Activated naive CD8-positive, alpha-beta T cell (primary cell): Measurements from ENCODE around the gene SH3TC1.

Experiments
- H3K27ac Mint-ChIP-seq: one replicate; pipeline ENCODE4 v1.8.0; 2021; ENCODE audit warnings: mixed read lengths
- H3K27me3 Mint-ChIP-seq: one replicate; pipeline ENCODE4 v1.8.0; 2021; ENCODE audit warnings: mixed read lengths
- H3K36me3 Mint-ChIP-seq: one replicate; pipeline ENCODE4 v1.8.0; 2021; ENCODE audit warnings: mixed read lengths
- H3K4me1 Mint-ChIP-seq: one replicate; pipeline ENCODE4 v1.8.0; 2021; ENCODE audit warnings: low read depth, mixed read lengths
- H3K4me3 Mint-ChIP-seq: one replicate; pipeline ENCODE4 v1.8.0; 2021; ENCODE audit warnings: mild to moderate bottlenecking, mixed read lengths
- H3K9me3 Mint-ChIP-seq: one replicate; pipeline ENCODE4 v1.8.0; 2021; ENCODE audit warnings: low read depth, mixed read lengths

Gene SH3TC1

DNA sequence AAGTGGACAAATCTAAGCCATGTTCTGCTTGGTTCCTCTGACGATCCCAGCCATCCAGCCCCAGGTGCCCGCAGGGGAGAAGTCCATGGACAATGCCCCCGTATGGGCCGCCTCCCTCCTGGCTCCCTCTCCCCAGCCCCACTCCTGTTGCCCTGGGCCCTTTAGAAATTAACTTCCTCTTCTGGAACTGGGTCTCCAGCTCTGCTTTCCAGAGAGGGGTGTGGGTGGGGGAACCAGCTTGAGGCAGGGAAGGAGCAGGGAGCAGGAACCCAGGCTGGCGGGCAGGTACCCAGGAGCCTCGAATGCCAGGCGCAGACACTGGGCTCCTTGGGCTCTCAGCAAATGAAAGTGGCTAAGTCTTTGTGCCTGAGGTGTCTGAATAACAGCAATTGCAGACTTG, 27.8 kb upstream of the SH3TC1 start:
- Mint-ChIP-seq H3K9me3 (no peaks in the 10 kb centered on the region), H3K27ac (no peak overlapping the region), H3K36me3 (no peaks in the 10 kb centered on the region), H3K4me1 (no peaks in the 10 kb centered on the region), H3K4me3 (no peak overlapping the region), H3K27me3 (peaks cover 2% of the 10 kb centered on the region)

DNA sequence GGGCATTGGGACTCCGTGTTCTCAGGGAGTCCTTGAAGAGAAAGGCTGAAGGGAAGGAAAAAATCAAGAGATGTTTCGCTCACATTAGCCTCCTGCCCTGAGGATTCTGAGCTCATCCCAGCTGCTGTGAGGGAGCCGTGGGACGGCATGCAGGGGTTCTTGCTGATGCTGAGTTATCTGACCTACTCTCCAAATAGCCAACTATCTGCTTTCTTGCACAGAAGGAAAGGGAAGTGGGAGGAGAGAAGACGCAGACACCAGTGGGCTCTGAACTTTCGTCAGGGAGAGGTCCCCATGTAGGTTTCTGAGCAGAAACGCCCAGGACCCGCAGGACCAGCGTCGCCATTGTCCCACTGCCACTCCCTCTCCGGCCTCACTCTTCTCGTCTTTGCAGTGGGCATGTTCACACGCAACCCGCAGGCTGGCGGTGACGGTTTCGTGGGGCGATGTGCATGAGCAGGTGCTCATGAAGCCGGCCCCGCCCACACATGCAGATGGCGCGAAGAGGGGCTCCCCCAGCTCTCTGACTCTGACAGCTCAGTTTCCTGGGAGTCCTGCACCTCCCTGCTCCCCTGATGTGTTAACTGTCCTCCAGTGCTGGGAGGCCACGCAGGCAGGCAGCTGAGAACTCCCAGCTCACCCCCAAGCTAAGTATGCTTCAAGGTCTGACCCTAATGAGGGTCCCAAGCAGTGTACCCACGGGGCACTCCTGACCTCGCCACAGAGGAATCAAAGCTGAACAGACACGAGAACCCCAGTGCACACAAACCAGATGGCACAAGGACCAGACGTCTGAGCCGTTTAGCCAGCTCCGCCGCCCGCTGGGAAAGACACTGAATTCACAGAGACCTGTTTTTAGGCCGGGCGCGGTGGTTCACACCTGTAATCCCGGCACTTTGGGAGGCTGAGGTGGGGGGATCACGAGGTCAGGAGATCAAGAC, 26.8 kb upstream of the SH3TC1 start:
- Mint-ChIP-seq H3K36me3 (no peaks in the 10 kb centered on the region), H3K27ac (no peak overlapping the region), H3K27me3 (peaks cover 2% of the 10 kb centered on the region), H3K9me3 (no peaks in the 10 kb centered on the region), H3K4me1 (no peaks in the 10 kb centered on the region), H3K4me3 (no peak overlapping the region)

DNA sequence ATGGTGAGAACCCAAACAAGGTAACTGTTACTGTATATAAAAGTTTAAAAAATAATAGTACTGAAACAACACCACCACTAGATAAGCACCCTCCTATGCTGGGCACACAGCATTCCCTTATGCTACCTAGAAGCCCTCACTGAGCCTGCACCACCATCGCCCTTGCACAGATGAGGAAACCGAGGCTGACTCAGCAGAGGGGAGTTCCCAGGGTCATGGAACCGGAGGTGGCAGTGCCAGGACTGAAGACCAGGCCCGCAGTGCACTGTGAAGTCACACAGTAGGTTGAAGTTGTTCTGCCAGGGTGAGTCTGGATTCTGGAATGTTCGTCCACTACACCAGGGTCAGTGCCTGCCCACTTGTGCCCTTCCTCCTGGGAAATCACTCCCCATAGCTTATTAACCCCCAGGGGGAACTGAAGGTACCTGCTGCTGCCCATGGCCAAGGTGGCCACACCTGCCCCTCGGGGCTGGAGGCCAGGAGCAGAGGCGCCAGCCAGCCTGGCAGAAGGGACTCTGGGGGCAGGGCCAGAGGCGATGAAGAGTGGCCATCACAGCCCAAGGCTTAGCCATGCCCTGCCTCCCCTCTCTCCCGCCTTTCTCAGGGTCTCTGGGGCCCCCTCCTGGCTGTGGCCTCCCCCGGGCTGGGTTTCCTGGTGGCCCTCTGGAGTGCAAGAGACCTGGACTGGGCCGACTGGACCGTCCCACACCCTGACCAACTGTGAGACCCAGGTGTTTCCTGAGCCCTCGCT, 25.4 kb upstream of the SH3TC1 start:
- Mint-ChIP-seq H3K9me3 (no peaks in the 10 kb centered on the region), H3K27ac (no peak overlapping the region), H3K4me1 (no peaks in the 10 kb centered on the region), H3K4me3 (no peak overlapping the region), H3K36me3 (no peaks in the 10 kb centered on the region), H3K27me3 (no peaks in the 10 kb centered on the region)

DNA sequence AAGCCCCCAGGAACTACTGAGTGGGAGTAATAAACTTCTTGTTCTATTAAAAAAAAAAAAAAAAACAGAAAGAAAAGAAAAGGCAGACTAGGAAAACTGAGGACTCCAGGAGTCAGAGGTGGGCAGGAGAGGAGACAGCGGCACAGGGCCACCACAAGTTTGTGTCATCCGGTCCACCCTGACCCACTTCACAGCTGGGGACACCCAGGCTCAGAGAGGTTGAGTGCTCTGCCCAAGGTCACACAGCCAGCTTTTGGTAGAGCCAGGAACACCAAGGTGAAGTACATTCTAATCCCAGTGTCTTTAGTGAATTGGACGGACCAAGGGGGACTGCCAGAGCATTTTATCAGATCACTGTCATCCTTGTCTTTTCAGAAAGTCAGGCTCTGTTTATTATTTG, 24.1 kb upstream of the SH3TC1 start:
- no peak overlapping the region for H3K27ac Mint-ChIP-seq

DNA sequence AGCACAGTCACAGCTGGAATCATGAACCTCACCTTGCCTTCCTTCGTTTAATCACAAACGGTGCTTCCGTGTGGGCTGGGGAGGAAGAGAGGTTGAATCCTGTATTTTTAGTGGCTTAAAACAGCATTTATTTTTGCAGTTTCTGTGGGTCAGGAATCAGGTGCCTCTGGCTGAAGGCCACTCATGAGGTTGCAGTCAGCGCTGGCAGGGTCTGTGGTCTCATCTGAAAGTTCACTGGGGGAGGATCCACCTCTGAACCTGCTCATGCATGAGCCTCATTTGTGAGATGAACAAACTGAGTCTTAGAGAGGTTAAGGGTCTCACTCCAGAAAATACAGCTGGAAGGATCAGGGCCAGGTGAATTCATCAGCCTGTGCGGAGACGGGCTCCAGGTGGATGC, 23.4 kb upstream of the SH3TC1 start:
- no peaks in the 10 kb centered on the region for H3K27me3 Mint-ChIP-seq
- no peak overlapping the region for H3K4me3 Mint-ChIP-seq
- H3K36me3 Mint-ChIP-seq = no peaks in the 10 kb centered on the region
- no peaks in the 10 kb centered on the region for H3K4me1 Mint-ChIP-seq
- no peaks in the 10 kb centered on the region for H3K9me3 Mint-ChIP-seq
- H3K27ac Mint-ChIP-seq = no peak overlapping the region

More for the DNA sequence above, 24.1 kb upstream of the SH3TC1 start:
- H3K27me3 Mint-ChIP-seq = no peaks in the 10 kb centered on the region
- no peaks in the 10 kb centered on the region for H3K9me3 Mint-ChIP-seq
- H3K4me3 Mint-ChIP-seq = no peak overlapping the region
- no peaks in the 10 kb centered on the region for H3K36me3 Mint-ChIP-seq
- no peaks in the 10 kb centered on the region for H3K4me1 Mint-ChIP-seq

DNA sequence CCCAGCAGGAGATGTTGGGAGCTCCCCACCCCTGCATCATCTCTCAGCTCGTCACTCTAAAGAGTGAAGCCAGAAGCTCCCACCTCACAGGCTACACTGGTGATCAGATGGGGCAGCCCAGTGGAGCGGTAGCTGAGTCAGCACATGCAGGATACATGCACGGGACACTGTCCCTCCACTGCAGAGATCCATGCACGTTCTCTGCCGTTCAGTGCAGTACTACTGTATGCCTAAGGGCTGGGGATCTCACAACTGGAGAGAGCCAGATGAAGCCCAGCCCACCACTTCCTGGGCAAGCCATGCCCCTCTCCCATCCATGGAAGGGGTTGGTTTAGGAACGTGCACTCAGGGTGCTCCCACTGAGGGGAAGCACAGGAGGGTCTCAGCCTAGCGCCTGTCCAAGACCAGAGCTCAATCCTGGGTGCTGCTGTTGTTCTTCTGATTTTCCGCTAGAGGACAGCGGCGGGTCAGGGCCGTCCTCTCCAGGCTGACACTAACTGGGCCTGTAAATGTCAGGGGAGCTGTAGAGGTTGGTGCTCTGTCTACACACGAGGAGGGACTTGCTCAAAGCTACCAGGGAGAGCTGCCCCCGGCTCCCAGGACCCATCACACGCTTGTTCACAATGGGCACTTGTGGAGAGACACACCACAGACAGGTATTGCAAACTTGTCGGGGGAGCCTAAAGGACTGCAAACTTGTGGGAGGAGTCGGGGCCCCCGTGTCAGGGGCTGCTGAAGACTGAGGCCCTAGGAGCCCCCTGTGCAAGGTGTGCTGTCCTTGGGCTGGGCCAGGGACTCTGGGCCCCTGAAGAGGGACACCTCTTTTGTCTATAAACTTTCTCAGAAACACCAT, 22.3 kb upstream of the SH3TC1 start:
- no peaks in the 10 kb centered on the region for H3K27me3 Mint-ChIP-seq
- no peak overlapping the region for H3K27ac Mint-ChIP-seq
- no peaks in the 10 kb centered on the region for H3K4me1 Mint-ChIP-seq
- no peak overlapping the region for H3K4me3 Mint-ChIP-seq
- H3K36me3 Mint-ChIP-seq = no peaks in the 10 kb centered on the region
- no peaks in the 10 kb centered on the region for H3K9me3 Mint-ChIP-seq

DNA sequence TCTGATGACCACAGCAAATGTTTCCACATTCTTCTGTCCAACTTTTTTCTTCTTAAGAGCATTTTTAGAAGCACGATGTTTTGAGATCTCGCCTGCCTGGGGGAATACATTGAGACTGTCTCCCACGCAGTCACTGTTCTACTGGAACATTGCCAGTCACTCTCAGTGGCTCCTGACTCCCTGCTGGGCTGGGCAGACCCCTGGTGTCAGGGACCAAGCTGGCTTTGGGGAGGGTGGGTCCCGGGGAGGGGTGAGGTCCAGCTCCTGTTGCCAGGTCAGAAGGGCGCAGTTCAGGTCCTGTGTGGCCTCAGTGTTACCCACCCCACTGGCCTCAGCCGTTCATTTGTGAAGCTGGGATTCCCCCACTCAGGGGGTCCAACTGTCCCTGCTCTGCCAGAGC, 21.5 kb upstream of the SH3TC1 start:
- no peaks in the 10 kb centered on the region for H3K27me3 Mint-ChIP-seq
- H3K9me3 Mint-ChIP-seq = no peaks in the 10 kb centered on the region
- no peak overlapping the region for H3K27ac Mint-ChIP-seq
- H3K4me1 Mint-ChIP-seq = no peaks in the 10 kb centered on the region
- H3K36me3 Mint-ChIP-seq = no peaks in the 10 kb centered on the region
- no peak overlapping the region for H3K4me3 Mint-ChIP-seq

DNA sequence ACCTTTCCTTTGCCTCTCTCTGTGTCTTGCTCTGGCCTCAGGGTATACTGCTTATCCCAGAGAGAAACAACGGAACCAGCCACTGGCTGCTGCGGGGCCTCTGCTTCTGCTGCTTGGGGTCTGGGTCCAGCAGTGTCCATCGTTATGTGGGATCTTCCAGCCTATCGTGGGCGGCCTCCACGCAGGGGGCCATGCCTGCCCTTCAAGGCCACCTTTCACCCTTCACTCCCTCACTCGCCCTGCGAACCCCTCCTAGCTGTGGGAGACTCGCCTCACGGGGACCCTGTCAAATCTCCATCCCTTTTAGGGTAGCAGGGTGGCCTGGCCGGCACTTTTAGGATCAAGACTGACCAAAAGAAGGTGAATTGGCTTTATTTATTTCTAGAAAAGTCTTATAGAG, 21.1 kb upstream of the SH3TC1 start:
- Mint-ChIP-seq H3K9me3 (no peaks in the 10 kb centered on the region), H3K36me3 (no peaks in the 10 kb centered on the region), H3K4me3 (no peak overlapping the region), H3K4me1 (no peaks in the 10 kb centered on the region), H3K27me3 (no peaks in the 10 kb centered on the region), H3K27ac (no peak overlapping the region)

DNA sequence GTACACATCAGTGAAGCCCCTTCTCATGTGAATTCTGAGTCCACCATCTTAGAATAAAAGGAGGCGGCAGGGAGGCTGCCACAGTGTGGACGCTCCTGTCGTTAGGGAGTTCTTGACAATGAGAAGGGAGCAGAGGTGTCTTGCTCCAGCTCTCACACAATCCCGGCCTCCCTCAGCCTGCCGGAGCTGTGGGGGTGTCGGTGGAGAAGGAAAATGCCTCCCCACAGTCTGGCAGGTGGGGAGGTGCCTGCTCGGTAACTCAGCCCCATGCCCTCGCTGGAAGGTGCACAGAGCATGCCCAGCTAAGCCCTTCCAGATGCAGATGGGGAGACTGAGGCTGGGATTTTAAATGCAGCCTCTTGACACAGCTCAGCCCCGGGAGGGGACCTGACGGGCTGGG, 20.0 kb upstream of the SH3TC1 start:
- Mint-ChIP-seq H3K4me3 (no peak overlapping the region), H3K9me3 (no peaks in the 10 kb centered on the region), H3K27ac (no peak overlapping the region), H3K4me1 (no peaks in the 10 kb centered on the region), H3K27me3 (no peaks in the 10 kb centered on the region), H3K36me3 (no peaks in the 10 kb centered on the region)

DNA sequence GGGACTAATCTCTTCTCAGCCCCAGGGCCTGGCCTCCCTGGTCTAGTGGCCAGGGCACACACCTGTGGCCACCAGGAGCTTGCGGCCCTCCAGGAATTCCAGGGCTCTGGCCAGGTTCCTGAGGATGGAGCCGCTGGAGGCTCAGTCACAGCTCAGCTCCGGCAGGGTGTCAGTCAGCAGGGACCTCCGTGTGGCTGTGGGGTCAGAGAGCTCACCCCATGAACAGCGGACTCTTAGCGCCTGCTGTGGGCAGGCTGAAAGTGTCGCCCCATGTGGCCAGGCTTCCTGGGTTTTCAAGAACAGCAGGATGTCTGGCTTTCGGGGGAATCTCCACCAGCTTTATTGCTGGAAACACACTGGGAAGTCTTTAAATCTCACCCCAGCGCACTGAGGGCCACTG, 19.3 kb upstream of the SH3TC1 start:
- H3K9me3 Mint-ChIP-seq = no peaks in the 10 kb centered on the region
- H3K4me3 Mint-ChIP-seq = no peak overlapping the region
- no peaks in the 10 kb centered on the region for H3K4me1 Mint-ChIP-seq
- H3K27ac Mint-ChIP-seq = no peak overlapping the region
- H3K36me3 Mint-ChIP-seq = no peaks in the 10 kb centered on the region
- no peaks in the 10 kb centered on the region for H3K27me3 Mint-ChIP-seq

DNA sequence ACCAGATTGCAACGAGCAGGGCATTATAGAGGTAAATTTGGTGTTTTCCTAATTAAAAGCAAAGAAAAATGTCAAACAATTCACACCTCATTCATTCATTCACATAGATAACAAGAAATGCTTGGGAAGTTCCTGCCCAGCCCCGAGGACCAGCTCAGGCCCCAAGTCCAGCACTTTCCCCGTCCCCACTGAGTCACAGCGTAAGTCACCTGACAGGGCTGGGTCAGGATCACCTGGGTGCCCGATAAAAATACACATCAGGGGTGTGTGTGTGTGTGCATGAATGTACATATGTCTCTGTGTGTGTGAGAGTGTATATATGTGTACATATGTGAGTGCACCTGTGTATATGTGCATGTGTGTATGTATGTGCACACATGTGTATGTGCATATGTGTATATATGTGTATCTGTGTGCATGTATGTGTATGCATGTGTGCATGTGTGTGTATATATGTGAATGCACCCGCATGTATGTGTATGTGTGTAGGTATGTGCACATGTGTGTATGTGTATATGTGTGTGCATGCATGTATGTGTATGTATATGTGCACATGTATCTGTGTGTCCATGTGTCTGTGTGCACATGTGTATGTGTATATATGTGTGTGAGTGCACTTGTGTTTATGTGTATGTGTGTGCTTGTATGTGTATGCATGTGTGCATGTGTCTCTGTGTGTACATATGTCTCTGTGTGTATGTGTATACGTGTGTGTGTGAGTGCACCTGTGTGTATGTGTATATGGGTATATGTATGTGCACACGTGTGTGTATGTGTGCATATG, 18.6 kb upstream of the SH3TC1 start:
- Mint-ChIP-seq H3K36me3 (no peaks in the 10 kb centered on the region), H3K4me1 (no peaks in the 10 kb centered on the region), H3K4me3 (no peak overlapping the region), H3K27ac (no peak overlapping the region), H3K9me3 (no peaks in the 10 kb centered on the region), H3K27me3 (no peaks in the 10 kb centered on the region)

DNA sequence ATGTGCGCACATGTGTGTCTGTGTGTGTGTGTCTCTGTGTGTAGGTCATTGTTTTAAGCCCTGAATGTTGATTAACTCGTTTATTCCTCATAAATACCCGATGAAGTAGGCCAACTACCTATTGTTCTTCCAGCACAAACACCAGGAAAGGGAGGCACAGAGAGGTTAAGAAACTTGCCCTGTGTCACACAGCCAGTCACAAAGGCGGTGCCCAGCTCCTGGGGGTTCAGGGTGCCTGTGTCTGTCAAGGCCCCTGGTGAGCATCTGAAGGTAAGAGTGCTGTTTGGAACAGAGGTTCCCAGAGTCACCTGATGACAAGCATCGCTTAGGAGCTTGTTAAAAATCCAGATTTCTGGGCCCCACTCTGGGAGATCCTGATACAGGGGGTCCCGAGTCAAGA, 18.0 kb upstream of the SH3TC1 start:
- no peaks in the 10 kb centered on the region for H3K36me3 Mint-ChIP-seq
- no peaks in the 10 kb centered on the region for H3K9me3 Mint-ChIP-seq
- no peak overlapping the region for H3K27ac Mint-ChIP-seq
- no peaks in the 10 kb centered on the region for H3K27me3 Mint-ChIP-seq
- no peaks in the 10 kb centered on the region for H3K4me1 Mint-ChIP-seq
- H3K4me3 Mint-ChIP-seq = no peak overlapping the region

DNA sequence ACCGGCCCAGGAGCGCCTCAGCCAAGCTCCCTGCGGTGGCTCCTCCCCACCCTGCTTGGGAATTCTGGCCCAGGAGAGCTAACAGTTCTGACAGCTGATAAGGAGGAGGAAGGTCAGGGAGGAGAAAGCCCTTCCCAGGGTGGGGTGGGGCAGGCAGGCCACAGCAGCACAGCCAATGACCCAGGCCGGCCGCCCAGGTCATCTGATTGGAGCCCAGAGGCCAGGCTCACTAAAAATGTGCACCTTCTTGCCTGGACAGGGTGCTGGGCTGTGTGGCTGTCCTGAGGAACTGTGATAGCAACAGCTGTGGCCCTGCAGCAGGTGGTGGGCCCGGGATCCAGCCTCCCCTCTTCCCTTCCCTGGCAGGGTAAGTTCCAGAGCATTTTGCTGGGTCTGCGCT, 17.2 kb upstream of the SH3TC1 start:
- Mint-ChIP-seq H3K36me3 (no peaks in the 10 kb centered on the region), H3K9me3 (no peaks in the 10 kb centered on the region), H3K4me1 (no peaks in the 10 kb centered on the region), H3K27me3 (no peaks in the 10 kb centered on the region), H3K4me3 (no peak overlapping the region), H3K27ac (no peak overlapping the region)

DNA sequence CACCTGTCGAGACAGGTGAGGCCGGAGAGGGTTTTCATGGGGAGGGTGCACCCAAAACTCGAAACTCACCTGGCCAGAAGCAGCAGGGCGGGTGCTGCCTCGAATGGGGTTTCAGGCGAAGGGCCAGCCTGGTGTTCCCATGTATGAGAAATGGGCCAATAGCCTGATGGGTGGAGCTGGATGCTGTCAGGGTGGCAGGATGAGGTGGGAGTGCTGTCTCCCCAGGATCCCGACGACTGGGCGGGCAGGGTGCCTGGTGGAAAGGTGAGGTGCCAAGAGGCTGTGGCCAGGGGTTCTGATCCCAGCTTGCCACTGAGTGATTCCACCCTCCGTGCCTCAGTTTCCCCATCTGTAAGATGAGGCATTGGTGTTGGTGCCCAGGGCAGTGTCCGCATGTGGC, 16.8 kb upstream of the SH3TC1 start:
- Mint-ChIP-seq H3K36me3 (no peaks in the 10 kb centered on the region), H3K27ac (no peak overlapping the region), H3K9me3 (no peaks in the 10 kb centered on the region)

More for the DNA sequence above, 16.8 kb upstream of the SH3TC1 start:
- no peak overlapping the region for H3K4me3 Mint-ChIP-seq
- no peaks in the 10 kb centered on the region for H3K4me1 Mint-ChIP-seq
- no peaks in the 10 kb centered on the region for H3K27me3 Mint-ChIP-seq
